ENCODE measurements around the gene CD2BP2.

- TF ChIP-seq CTCF (IDR thresholded peaks at IDR 0.05) = no peak
- no peak for TF ChIP-seq ZFX (IDR thresholded peaks at IDR 0.05; ENCODE audit: borderline replicate concordance)
Observed at GRCh38 chr16:30335598-30336474, 19.3 kb downstream of the CD2BP2 start.

Measured in 22Rv1 (cell line).